SK-N-SH treated with all-trans-retinoic acid at 6 μM for 48 hours (cell line): Measurements from ENCODE around the gene SH3PXD2B.

ENCODE experiments used
- ARNTL ChIP-seq: fragments of 450-650 bp; formaldehyde crosslinking; IDR thresholded peaks from 2 replicates; pipeline ENCODE4 v1.5.0; 2020; ENCODE audit warnings: low read depth, mild to moderate bottlenecking, moderate library complexity, borderline replicate concordance
- GLIS3 ChIP-seq: fragments of 250-450 bp; sonication (Bioruptor Pico); IDR thresholded peaks from 2 replicates; pipeline ENCODE4 v1.5.0; 2020; ENCODE audit warnings: mild to moderate bottlenecking, moderate library complexity
- ISL1 ChIP-seq: fragments of 250-450 bp; sonication (Bioruptor Pico); IDR thresholded peaks from 2 replicates; pipeline ENCODE4 v2.1.2; 2022; ENCODE audit warnings: mild to moderate bottlenecking, moderate library complexity
- OSR1 ChIP-seq: fragments of 250-450 bp; sonication (Bioruptor Pico); IDR thresholded peaks from 2 replicates; pipeline ENCODE4 v1.8.0; 2022; ENCODE audit warnings: moderate library complexity, mild to moderate bottlenecking, inconsistent platforms
- PATZ1 ChIP-seq: fragments of 250-450 bp; sonication (Bioruptor Pico); IDR thresholded peaks from 2 replicates; pipeline ENCODE4 v1.8.0; 2020; ENCODE audit warnings: mild to moderate bottlenecking, moderate library complexity, borderline replicate concordance
- SNAI2 ChIP-seq: fragments of 250-450 bp; sonication (Bioruptor Pico); IDR thresholded peaks from 2 replicates; pipeline ENCODE4 v1.5.0; 2020; ENCODE audit warnings: mild to moderate bottlenecking, moderate library complexity
- TCF4 ChIP-seq: fragments of 250-450 bp; sonication (Bioruptor Pico); IDR thresholded peaks from 2 replicates; pipeline ENCODE4 v1.8.0; 2021; ENCODE audit warnings: mild to moderate bottlenecking, moderate library complexity, borderline replicate concordance
- TOX ChIP-seq: fragments of 250-450 bp; sonication (Bioruptor Pico); IDR thresholded peaks from 2 replicates; pipeline ENCODE4 v1.8.0; 2021; ENCODE audit warnings: mild to moderate bottlenecking, moderate library complexity, borderline replicate concordance
- TSHZ2 ChIP-seq: fragments of 250-450 bp; sonication (Bioruptor Pico); IDR thresholded peaks from 2 replicates; pipeline ENCODE4 v1.5.0; 2020; ENCODE audit warnings: mild to moderate bottlenecking, moderate library complexity
- ZFP3 ChIP-seq: fragments of 250-450 bp; sonication (Bioruptor Pico); IDR thresholded peaks from 2 replicates; pipeline ENCODE4 v1.5.0; 2020; ENCODE audit warnings: mild to moderate bottlenecking, moderate library complexity
- ZFP30 ChIP-seq: fragments of 450-650 bp; formaldehyde crosslinking; IDR thresholded peaks from 2 replicates; pipeline ENCODE4 v1.5.0; 2022; ENCODE audit warnings: mild to moderate bottlenecking, moderate library complexity
- TF ChIP-seq, protein P1 (sequence below): fragments of 250-450 bp; sonication (Bioruptor Pico); IDR thresholded peaks from 2 replicates; pipeline ENCODE4 v1.5.1; 2020; ENCODE audit warnings: low read depth, mild to moderate bottlenecking, moderate library complexity

GRCh38 chr5:172403817-172404216, 50.5 kb downstream of the SH3PXD2B start:
- TF ChIP-seq OSR1 (no peak), TCF4 (CRISPR knock-in tag) (no peak), ZFP3 (no peak), PATZ1 (CRISPR knock-in tag) (no peak), ZFP30 (CRISPR knock-in tag) (no peak), GLIS3 (CRISPR knock-in tag) (no peak), SNAI2 (CRISPR knock-in tag) (no peak), ARNTL (no peak), ISL1 (CRISPR knock-in tag) (no peak), TSHZ2 (CRISPR knock-in tag) (no peak), TOX (CRISPR knock-in tag) (no peak)
- TF ChIP-seq, protein P1, sequence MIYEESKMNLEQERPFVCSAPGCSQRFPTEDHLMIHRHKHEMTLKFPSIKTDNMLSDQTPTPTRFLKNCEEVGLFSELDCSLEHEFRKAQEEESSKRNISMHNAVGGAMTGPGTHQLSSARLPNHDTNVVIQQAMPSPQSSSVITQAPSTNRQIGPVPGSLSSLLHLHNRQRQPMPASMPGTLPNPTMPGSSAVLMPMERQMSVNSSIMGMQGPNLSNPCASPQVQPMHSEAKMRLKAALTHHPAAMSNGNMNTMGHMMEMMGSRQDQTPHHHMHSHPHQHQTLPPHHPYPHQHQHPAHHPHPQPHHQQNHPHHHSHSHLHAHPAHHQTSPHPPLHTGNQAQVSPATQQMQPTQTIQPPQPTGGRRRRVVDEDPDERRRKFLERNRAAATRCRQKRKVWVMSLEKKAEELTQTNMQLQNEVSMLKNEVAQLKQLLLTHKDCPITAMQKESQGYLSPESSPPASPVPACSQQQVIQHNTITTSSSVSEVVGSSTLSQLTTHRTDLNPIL (CRISPR knock-in tag) = no peak
